Measurements from ENCODE around the gene NRG2. TPM values are rescaled to one million over a fixed set of nuclear protein-coding genes. Genes with fewer than 3 reads are reported as not detected.

The NRG2 gene
- total and polyA plus RNA-seq, 2 of the 4 experiments (the other 2 are of a cell fraction) = 0.18 TPM; not detected in 1

GRCh38 chr5:139889410-139889809 is 153.7 kb downstream of the NRG2 start:
- no peaks in the 10 kb centered on the region for H3K36me3 ChIP-seq (ENCODE audit: control insufficient read depth, insufficient read depth, low read length)
- no peak overlapping the region for H4K91ac ChIP-seq (ENCODE audit: insufficient read depth, low read depth, low read length)
- no peak overlapping the region for H2BK5ac ChIP-seq (ENCODE audit: low read depth, low read length, poor library complexity, severe bottlenecking)
- H3K56ac ChIP-seq (ENCODE audit: extremely low read depth, insufficient read depth, low read length) = no peak overlapping the region
- ChIA-PET POLR2A (ENCODE audit: unreplicated experiment) (no interaction called here), CTCF (no interaction called here)
- H3K23ac ChIP-seq (ENCODE audit: low read depth, low read length) = no peak overlapping the region
- no peaks in the 10 kb centered on the region for H3K4me1 ChIP-seq (ENCODE audit: control insufficient read depth, insufficient read depth, low read length)
- no peak overlapping the region for H3K4me3 ChIP-seq (ENCODE audit: insufficient read depth, low read depth, low read length)
- no peak overlapping the region for H4K5ac ChIP-seq (ENCODE audit: low read depth, low read length)
- WGBS, 2 experiments (ENCODE audit: extremely low coverage in 2 of 2, insufficient read length in 1 of 2) = no CpG with 5 or more reads among the region's 2 CpGs
- H2AK5ac ChIP-seq (ENCODE audit: low read depth, low read length) = no peak overlapping the region
- no peak overlapping the region for H3K4me2 ChIP-seq (ENCODE audit: low read depth, low read length)
- H3K18ac ChIP-seq (ENCODE audit: low read depth, low read length) = no peak overlapping the region
- TF ChIP-seq BHLHE40 (IDR thresholded peaks at IDR 0.05; ENCODE audit: low read depth, low read length) (no peak), CTCF (conservative IDR thresholded peaks at IDR 0.05; ENCODE audit: low read depth, low read length) (no peak), CEBPB (IDR thresholded peaks at IDR 0.05; ENCODE audit: low read depth, low read length) (no peak), SMC3 (IDR thresholded peaks at IDR 0.05; ENCODE audit: low read depth, low read length) (no peak)
- no peaks in the 10 kb centered on the region for H4K20me1 ChIP-seq (ENCODE audit: insufficient read depth, low read length)
- no peaks in the 10 kb centered on the region for H3K9me1 ChIP-seq (ENCODE audit: insufficient read depth, low read length)
- no peak overlapping the region for H2AFZ ChIP-seq (replicated peaks; ENCODE audit: low read length, poor library complexity)
- no peak overlapping the region for H2BK20ac ChIP-seq (ENCODE audit: low read depth, low read length)
- in situ Hi-C loops (cut with MboI; ENCODE audit: low sequenced_read_pairs) = no loop called here
- dilution Hi-C loops (cut with HindIII; ENCODE audit: low sequenced_read_pairs, unreplicated experiment) = no loop called here
- no peak overlapping the region for H3K9ac ChIP-seq (ENCODE audit: low read depth, low read length)
- no TSS peak for BruUV-seq (replicated peaks)
- no peak overlapping the region for H4K8ac ChIP-seq (ENCODE audit: low read depth in 2 of 2, low read length in 2 of 2)
- H3K27me3 ChIP-seq (ENCODE audit: control insufficient read depth, insufficient read depth, low read length) = peaks cover 62% of the 10 kb centered on the region
- intact Hi-C loops (cut with micrococcal nuclease) = no loop called here
- no peak for ATAC-seq (ENCODE audit: low read depth)
- no peak overlapping the region for H2BK15ac ChIP-seq (ENCODE audit: low read depth, low read length)
- H2AK9ac ChIP-seq (replicated peaks; ENCODE audit: low read depth, low read length, poor library complexity) = no peak overlapping the region
- H3K9me3 ChIP-seq (ENCODE audit: control insufficient read depth, insufficient read depth, low read length) = no peaks in the 10 kb centered on the region
- no peak overlapping the region for H2BK120ac ChIP-seq (ENCODE audit: low read depth, low read length)
- no peak overlapping the region for H3K27ac ChIP-seq (ENCODE audit: insufficient read depth, low read length)
- H3K4ac ChIP-seq (ENCODE audit: low read depth, low read length) = no peak overlapping the region
- no peak overlapping the region for H3K14ac ChIP-seq (replicated peaks; ENCODE audit: low read depth, low read length)
- H3K79me1 ChIP-seq (ENCODE audit: low read depth in 1 of 2, low read length in 2 of 2) = no peaks in the 10 kb centered on the region
- no peak for DNase-seq

Data from IMR-90 (cell line).